Kidney (tissue), 14 donors: ENCODE measurements around the gene BCAS3. TPM values are rescaled to one million over a fixed set of nuclear protein-coding genes. Genes with fewer than 3 reads are reported as not detected.

ENCODE experiments used
- DNase-seq, 5 donors: peaks; one replicate each; pipeline ENCODE4 v3.0.0-alpha.2; 2013 to 2020
- FAIRE-seq: peaks from 2 replicates; lab custom pipeline; 2012; peaks lifted over from hg19 to GRCh38; lab: Jason Lieb, UNC
- H3K27ac ChIP-seq, 2 donors: one replicate each; pipeline ENCODE4 v1.7.0; 2013; ENCODE audit warnings: low read depth in 2 of 2, low read length in 2 of 2, inconsistent platforms in 1 of 2
- H3K27me3 ChIP-seq: one replicate; pipeline ENCODE4 v1.7.1; 2013; ENCODE audit warnings: low read length, inconsistent platforms; ENCODE audit not compliant: control insufficient read depth, insufficient read depth
- H3K36me3 ChIP-seq, 3 donors: one replicate each; pipeline versions ENCODE4 v1.7.0 to v1.7.1; 2013; ENCODE audit warnings: low read length in 3 of 3, control low read depth in 1 of 3, inconsistent platforms in 1 of 3; ENCODE audit not compliant: insufficient read depth in 3 of 3, control insufficient read depth in 2 of 3
- H3K4me1 ChIP-seq, 3 donors: one replicate each; pipeline versions ENCODE4 v1.7.0 to v1.7.1; 2013; ENCODE audit warnings: low read length in 3 of 3, inconsistent platforms in 1 of 3, low read depth in 1 of 3; ENCODE audit not compliant: control insufficient read depth in 2 of 3, insufficient read depth in 2 of 3
- H3K4me3 ChIP-seq, 3 donors: one replicate each; pipeline versions ENCODE4 v1.7.0 to v1.8.1; 2013; ENCODE audit warnings: low read length in 3 of 3, control low read depth in 1 of 3, inconsistent platforms in 1 of 3
- H3K9ac ChIP-seq, 3 donors: one replicate each; pipeline versions ENCODE4 v1.7.0 to v1.7.1; 2013; ENCODE audit warnings: low read length in 3 of 3, control low read depth in 1 of 3, inconsistent platforms in 1 of 3
- H3K9me3 ChIP-seq, 3 donors: one replicate each; pipeline versions ENCODE4 v1.7.0 to v1.7.1; 2013; ENCODE audit warnings: low read length in 3 of 3, control low read depth in 1 of 3, inconsistent platforms in 1 of 3; ENCODE audit not compliant: control insufficient read depth in 2 of 3, insufficient read depth in 1 of 3
- intact Hi-C: fragments of 100-400 bp; cut with DNase I; formaldehyde crosslinking; loops from one replicate; pipeline ENCODE4 v1.11.1; 2022
- polyA plus RNA-seq: library from polyadenylated mRNA; stranded (reverse); fragments of 350-450 nt; fragmentation: Illumina TruSeq; extraction: RNeasy Lipid Tissue Mini Kit (QIAGEN cat#74804); gene quantifications from one replicate; pipeline ENCODE4 v1.2.3, GENCODE V29; 2014; ENCODE audit warnings: low read depth, low replicate concordance; ENCODE audit not compliant: insufficient read depth
- total RNA-seq: library from RNA; stranded (reverse); fragmentation: NEBNext Ultra II Directional; extraction: Animal tissue kit (Norgen Biotek cat#: 25700); gene quantifications from one replicate; pipeline ENCODE4 v1.2.1, GENCODE V29; 2021
- TF ChIP-seq, protein P1 (sequence below): IDR thresholded peaks from 3 replicates; pipeline ENCODE4 v1.5.1; 2012; ENCODE audit warnings: mild to moderate bottlenecking, moderate library complexity, borderline replicate concordance; ENCODE audit not compliant: insufficient read depth; ENCODE audit errors: extremely low read depth
- donor health status: control.
- donor health status: control.
- donor health status: control.
- donor health status: control.
- donor health status: control.
- donor health status: DM: yes; HTN: yes; CAD: no.
- donor health status: Normal renal cell carcinoma (clear cell type).

BCAS3 gene
- total and polyA plus RNA-seq, 2 donors from 2014 or later = 18.3 to 44.1 TPM

DNA sequence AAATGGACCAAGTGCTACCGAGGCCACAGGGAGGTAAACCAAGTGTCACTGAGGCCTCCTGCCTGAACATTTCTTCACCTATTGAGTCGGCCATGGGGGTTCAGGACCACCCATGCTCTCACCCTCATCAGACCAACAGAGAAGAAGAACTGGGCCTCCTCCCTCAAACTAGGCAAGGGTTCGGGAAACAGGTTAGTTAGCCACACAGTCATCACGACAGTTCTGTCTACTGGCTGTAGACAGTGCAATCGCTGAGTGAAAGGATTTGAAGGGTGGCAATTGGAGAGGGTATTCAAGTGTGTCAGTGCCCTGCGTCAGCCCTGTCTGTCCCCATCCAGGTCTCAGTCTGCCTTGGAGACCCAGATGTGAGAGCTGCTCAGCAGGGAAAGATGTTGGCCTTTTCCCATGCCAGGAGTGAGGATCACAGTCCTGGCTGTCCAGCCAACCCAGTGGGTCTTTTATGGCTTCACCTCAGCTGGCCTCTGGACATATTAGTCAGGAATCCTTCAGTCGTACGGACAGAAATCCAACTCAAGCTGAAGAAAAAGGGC, 741.9 kb downstream of the BCAS3 start:
- intact Hi-C loops = loop anchor here (10.0 kb wide), 2 partner anchors 125 to 425 kb away; no protein-coding TSS in a partner anchor

DNA sequence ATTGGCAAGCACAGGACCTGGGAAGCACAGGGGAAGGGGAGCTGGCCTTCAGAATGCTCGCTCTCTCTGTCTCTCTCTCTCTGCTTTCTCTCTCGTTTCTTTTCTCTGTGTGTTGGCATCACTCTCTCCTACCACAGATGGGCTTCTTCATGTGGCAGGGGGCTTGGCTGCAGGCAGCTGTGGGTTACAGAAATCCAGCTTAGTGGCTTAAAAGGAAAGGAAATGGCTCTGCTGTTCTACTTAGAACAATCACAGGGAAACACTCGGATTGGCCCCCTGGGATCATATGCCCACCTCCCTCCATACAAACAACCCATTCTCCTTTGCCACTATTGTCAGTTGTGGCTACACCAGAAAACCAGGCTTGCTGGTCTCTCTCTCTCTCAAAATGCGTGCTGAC, 742.4 kb downstream of the BCAS3 start:
- no peak for FAIRE-seq
- no peak overlapping the region for H3K27ac ChIP-seq

More for the DNA sequence above, 741.9 kb downstream of the BCAS3 start:
- Histone ChIP-seq H3K4me1 (peaks cover 0 to 6% (median 2%) of the 10 kb centered on the region in 3 donors), H3K4me3 (no peak overlapping the region), H3K36me3 (no peaks in the 10 kb centered on the region), H3K27ac (no peak overlapping the region), H3K9me3 (no peaks in the 10 kb centered on the region), H3K9ac (no peak overlapping the region), H3K27me3 (peaks cover 2% of the 10 kb centered on the region)
- DNase-seq = no peak
- TF ChIP-seq, protein P1, sequence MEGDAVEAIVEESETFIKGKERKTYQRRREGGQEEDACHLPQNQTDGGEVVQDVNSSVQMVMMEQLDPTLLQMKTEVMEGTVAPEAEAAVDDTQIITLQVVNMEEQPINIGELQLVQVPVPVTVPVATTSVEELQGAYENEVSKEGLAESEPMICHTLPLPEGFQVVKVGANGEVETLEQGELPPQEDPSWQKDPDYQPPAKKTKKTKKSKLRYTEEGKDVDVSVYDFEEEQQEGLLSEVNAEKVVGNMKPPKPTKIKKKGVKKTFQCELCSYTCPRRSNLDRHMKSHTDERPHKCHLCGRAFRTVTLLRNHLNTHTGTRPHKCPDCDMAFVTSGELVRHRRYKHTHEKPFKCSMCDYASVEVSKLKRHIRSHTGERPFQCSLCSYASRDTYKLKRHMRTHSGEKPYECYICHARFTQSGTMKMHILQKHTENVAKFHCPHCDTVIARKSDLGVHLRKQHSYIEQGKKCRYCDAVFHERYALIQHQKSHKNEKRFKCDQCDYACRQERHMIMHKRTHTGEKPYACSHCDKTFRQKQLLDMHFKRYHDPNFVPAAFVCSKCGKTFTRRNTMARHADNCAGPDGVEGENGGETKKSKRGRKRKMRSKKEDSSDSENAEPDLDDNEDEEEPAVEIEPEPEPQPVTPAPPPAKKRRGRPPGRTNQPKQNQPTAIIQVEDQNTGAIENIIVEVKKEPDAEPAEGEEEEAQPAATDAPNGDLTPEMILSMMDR = no peak
- no peak for FAIRE-seq

DNA sequence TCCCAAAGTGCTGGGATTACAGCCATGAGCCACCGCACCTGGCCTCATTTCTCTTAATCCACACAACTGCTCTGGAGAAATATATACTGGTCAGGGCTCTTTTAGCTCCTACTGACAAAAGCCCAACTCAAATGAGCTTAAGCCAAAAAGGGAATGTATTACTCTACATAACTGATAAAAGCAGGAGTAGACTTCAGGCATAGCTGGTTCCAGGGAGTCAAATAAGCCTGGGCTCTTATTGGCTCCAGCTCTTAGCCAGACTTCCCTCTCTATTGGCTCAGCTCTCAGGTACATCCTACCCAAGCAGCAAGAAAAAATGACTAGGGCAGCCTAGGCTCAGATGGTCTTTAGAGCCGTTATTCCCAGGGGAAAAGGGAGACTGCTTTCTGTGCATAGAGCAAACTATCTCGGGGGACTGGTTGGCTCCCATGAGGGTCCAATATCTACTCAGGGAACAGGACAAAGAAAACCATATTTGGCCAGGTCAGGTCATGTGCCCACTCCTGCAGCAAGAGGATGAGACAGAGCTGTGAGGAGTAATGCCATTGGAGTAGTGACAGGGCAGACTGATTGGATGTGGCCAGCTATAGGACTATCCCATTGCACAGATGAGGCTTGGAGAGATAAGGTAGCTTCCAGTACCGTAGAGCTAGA, 743.2 kb downstream of the BCAS3 start:
- Histone ChIP-seq H3K9me3 (no peaks in the 10 kb centered on the region), H3K9ac (no peak overlapping the region), H3K27me3 (peaks cover 2% of the 10 kb centered on the region), H3K4me3 (no peak overlapping the region), H3K36me3 (no peaks in the 10 kb centered on the region), H3K27ac (no peak overlapping the region), H3K4me1 (peaks cover 0 to 6% (median 2%) of the 10 kb centered on the region in 3 donors)
- FAIRE-seq = no peak
- TF ChIP-seq, protein P1 = no peak
- intact Hi-C loops = loop anchor here (10.0 kb wide), 1 partner anchor 124 kb away; no protein-coding TSS in a partner anchor
- DNase-seq = no peak

More for the DNA sequence above, 742.4 kb downstream of the BCAS3 start:
- DNase-seq = no peak
- peaks cover 0 to 6% (median 2%) of the 10 kb centered on the region in 3 donors for H3K4me1 ChIP-seq
- H3K4me3 ChIP-seq = no peak overlapping the region
- H3K9ac ChIP-seq = no peak overlapping the region
- intact Hi-C loops = loop anchor here (10.0 kb wide), 1 partner anchor 125 kb away; no protein-coding TSS in a partner anchor
- TF ChIP-seq, protein P1 = no peak
- H3K36me3 ChIP-seq = no peaks in the 10 kb centered on the region
- peaks cover 2% of the 10 kb centered on the region for H3K27me3 ChIP-seq
- no peaks in the 10 kb centered on the region for H3K9me3 ChIP-seq
